HUES6 (cell line): ENCODE data around the gene DOCK9.

Experiments used
- H3K27ac ChIP-seq: 2 replicates; pipeline ENCODE4 v1.7.0; 2013; ENCODE audit warnings: low read depth, mild to moderate bottlenecking, low read length, inconsistent platforms
- H3K27me3 ChIP-seq: 2 replicates; pipeline ENCODE4 v1.6.1; 2013; ENCODE audit warnings: low read length; ENCODE audit not compliant: control insufficient read depth, insufficient read depth
- H3K36me3 ChIP-seq: 2 replicates; pipeline ENCODE4 v1.6.1; 2013; ENCODE audit warnings: low read length; ENCODE audit not compliant: control insufficient read depth, insufficient read depth
- H3K4me1 ChIP-seq: 2 replicates; pipeline ENCODE4 v1.6.1; 2013; ENCODE audit warnings: low read length; ENCODE audit not compliant: control insufficient read depth, insufficient read depth
- H3K4me3 ChIP-seq: 2 replicates; pipeline ENCODE4 v1.5.1; 2013; ENCODE audit warnings: low read depth, low read length
- H3K9ac ChIP-seq: one replicate; pipeline ENCODE4 v1.6.1; 2013; ENCODE audit warnings: mild to moderate bottlenecking, low read length
- H3K9me3 ChIP-seq: 2 replicates; pipeline ENCODE4 v1.6.1; 2013; ENCODE audit warnings: low read depth, low read length; ENCODE audit not compliant: control insufficient read depth, insufficient read depth

Gene DOCK9

GRCh38 chr13:98959786-98960605, 17.9 kb downstream of the DOCK9 start:
- no peaks in the 10 kb centered on the region for H3K36me3 ChIP-seq
- H3K4me1 ChIP-seq = peaks cover 3% of the 10 kb centered on the region; the same call in 1 of the 2 replicates
- no peaks in the 10 kb centered on the region for H3K27me3 ChIP-seq
- no peak overlapping the region for H3K4me3 ChIP-seq
- H3K9ac ChIP-seq = no peak overlapping the region
- H3K9me3 ChIP-seq = no peaks in the 10 kb centered on the region
- H3K27ac ChIP-seq = no peak overlapping the region

- H3K4me3 ChIP-seq = no peak overlapping the region
- H3K4me1 ChIP-seq = peaks cover 9% of the 10 kb centered on the region
These were observed 18.6 kb downstream of the DOCK9 start for GRCh38 chr13:98959291-98959690.

GRCh38 chr13:98958443-98958794, 19.4 kb downstream of the DOCK9 start:
- H3K9ac ChIP-seq = no peak overlapping the region
- no peaks in the 10 kb centered on the region for H3K36me3 ChIP-seq
- no peaks in the 10 kb centered on the region for H3K27me3 ChIP-seq
- peaks cover 14% of the 10 kb centered on the region for H3K4me1 ChIP-seq
- no peak overlapping the region for H3K4me3 ChIP-seq
- H3K27ac ChIP-seq = no peak overlapping the region
- H3K9me3 ChIP-seq = no peaks in the 10 kb centered on the region

More at GRCh38 chr13:98959291-98959690, 18.6 kb downstream of the DOCK9 start:
- no peaks in the 10 kb centered on the region for H3K36me3 ChIP-seq
- H3K27me3 ChIP-seq = no peaks in the 10 kb centered on the region
- no peak overlapping the region for H3K27ac ChIP-seq
- H3K9ac ChIP-seq = no peak overlapping the region
- no peaks in the 10 kb centered on the region for H3K9me3 ChIP-seq

GRCh38 chr13:98957731-98958442, 20.0 kb downstream of the DOCK9 start:
- no peaks in the 10 kb centered on the region for H3K9me3 ChIP-seq
- H3K4me3 ChIP-seq = no peak overlapping the region
- no peak overlapping the region for H3K9ac ChIP-seq
- H3K4me1 ChIP-seq = peaks cover 14% of the 10 kb centered on the region
- H3K27ac ChIP-seq = no peak overlapping the region
- no peaks in the 10 kb centered on the region for H3K36me3 ChIP-seq
- no peaks in the 10 kb centered on the region for H3K27me3 ChIP-seq

- Histone ChIP-seq H3K4me3 (no peak overlapping the region), H3K4me1 (peaks cover 10% of the 10 kb centered on the region), H3K27ac (no peak overlapping the region), H3K9ac (no peak overlapping the region), H3K27me3 (no peaks in the 10 kb centered on the region), H3K36me3 (no peaks in the 10 kb centered on the region), H3K9me3 (no peaks in the 10 kb centered on the region)
These were observed 22.5 kb downstream of the DOCK9 start for GRCh38 chr13:98955336-98955735.

GRCh38 chr13:98954313-98954712, 23.6 kb downstream of the DOCK9 start:
- Histone ChIP-seq H3K9ac (no peak overlapping the region), H3K36me3 (no peaks in the 10 kb centered on the region), H3K9me3 (no peaks in the 10 kb centered on the region), H3K4me3 (no peak overlapping the region), H3K27me3 (no peaks in the 10 kb centered on the region), H3K4me1 (peaks cover 10% of the 10 kb centered on the region), H3K27ac (no peak overlapping the region)

GRCh38 chr13:98951266-98951665, 26.6 kb downstream of the DOCK9 start:
- peaks cover 18% of the 10 kb centered on the region for H3K4me1 ChIP-seq
- H3K36me3 ChIP-seq = no peaks in the 10 kb centered on the region
- H3K27ac ChIP-seq = no peak overlapping the region
- H3K9ac ChIP-seq = no peak overlapping the region
- H3K4me3 ChIP-seq = no peak overlapping the region
- no peaks in the 10 kb centered on the region for H3K9me3 ChIP-seq
- H3K27me3 ChIP-seq = no peaks in the 10 kb centered on the region

GRCh38 chr13:98950705-98951104, 27.2 kb downstream of the DOCK9 start:
- H3K27ac ChIP-seq = no peak overlapping the region
- no peaks in the 10 kb centered on the region for H3K9me3 ChIP-seq
- H3K4me3 ChIP-seq = no peak overlapping the region
- H3K4me1 ChIP-seq = peaks cover 24% of the 10 kb centered on the region
- H3K36me3 ChIP-seq = no peaks in the 10 kb centered on the region
- no peaks in the 10 kb centered on the region for H3K27me3 ChIP-seq
- H3K9ac ChIP-seq = no peak overlapping the region

GRCh38 chr13:98947925-98948324, 29.9 kb downstream of the DOCK9 start:
- Histone ChIP-seq H3K4me1 (peaks cover 14% of the 10 kb centered on the region; the same call in 1 of the 2 replicates), H3K9me3 (no peaks in the 10 kb centered on the region), H3K9ac (no peak overlapping the region), H3K27ac (no peak overlapping the region), H3K27me3 (no peaks in the 10 kb centered on the region), H3K36me3 (no peaks in the 10 kb centered on the region), H3K4me3 (no peak overlapping the region)

- H3K36me3 ChIP-seq = no peaks in the 10 kb centered on the region
- H3K9me3 ChIP-seq = no peaks in the 10 kb centered on the region
- no peak overlapping the region for H3K9ac ChIP-seq
- H3K4me1 ChIP-seq = peaks cover 14% of the 10 kb centered on the region; the same call in 1 of the 2 replicates
- no peak overlapping the region for H3K27ac ChIP-seq
- H3K4me3 ChIP-seq = no peak overlapping the region
- H3K27me3 ChIP-seq = no peaks in the 10 kb centered on the region
These were observed 31.8 kb downstream of the DOCK9 start for GRCh38 chr13:98945863-98946605.

GRCh38 chr13:98944336-98944735, 33.5 kb downstream of the DOCK9 start:
- Histone ChIP-seq H3K4me1 (peaks cover 19% of the 10 kb centered on the region; the same call in 1 of the 2 replicates), H3K9me3 (no peaks in the 10 kb centered on the region), H3K27ac (no peak overlapping the region), H3K9ac (no peak overlapping the region), H3K4me3 (no peak overlapping the region), H3K36me3 (no peaks in the 10 kb centered on the region), H3K27me3 (no peaks in the 10 kb centered on the region)
